ENCODE data around the gene HOMEZ. TPM values are rescaled to one million over a fixed set of nuclear protein-coding genes. Genes with fewer than 3 reads are reported as not detected.
"Not testable (repeated sequence)": the region's sequence is repeated elsewhere in the genome, so short reads cannot be mapped to it uniquely, and the experiment has no call there.

The HOMEZ gene, protein sequence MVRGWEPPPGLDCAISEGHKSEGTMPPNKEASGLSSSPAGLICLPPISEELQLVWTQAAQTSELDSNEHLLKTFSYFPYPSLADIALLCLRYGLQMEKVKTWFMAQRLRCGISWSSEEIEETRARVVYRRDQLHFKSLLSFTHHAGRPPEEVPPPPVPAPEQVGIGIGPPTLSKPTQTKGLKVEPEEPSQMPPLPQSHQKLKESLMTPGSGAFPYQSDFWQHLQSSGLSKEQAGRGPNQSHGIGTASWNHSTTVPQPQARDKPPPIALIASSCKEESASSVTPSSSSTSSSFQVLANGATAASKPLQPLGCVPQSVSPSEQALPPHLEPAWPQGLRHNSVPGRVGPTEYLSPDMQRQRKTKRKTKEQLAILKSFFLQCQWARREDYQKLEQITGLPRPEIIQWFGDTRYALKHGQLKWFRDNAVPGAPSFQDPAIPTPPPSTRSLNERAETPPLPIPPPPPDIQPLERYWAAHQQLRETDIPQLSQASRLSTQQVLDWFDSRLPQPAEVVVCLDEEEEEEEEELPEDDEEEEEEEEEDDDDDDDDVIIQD
- 4.9 and 6.1 TPM in 2 replicates for total RNA-seq (2014; rRNA removed; shearing (Covaris generic))

DNA sequence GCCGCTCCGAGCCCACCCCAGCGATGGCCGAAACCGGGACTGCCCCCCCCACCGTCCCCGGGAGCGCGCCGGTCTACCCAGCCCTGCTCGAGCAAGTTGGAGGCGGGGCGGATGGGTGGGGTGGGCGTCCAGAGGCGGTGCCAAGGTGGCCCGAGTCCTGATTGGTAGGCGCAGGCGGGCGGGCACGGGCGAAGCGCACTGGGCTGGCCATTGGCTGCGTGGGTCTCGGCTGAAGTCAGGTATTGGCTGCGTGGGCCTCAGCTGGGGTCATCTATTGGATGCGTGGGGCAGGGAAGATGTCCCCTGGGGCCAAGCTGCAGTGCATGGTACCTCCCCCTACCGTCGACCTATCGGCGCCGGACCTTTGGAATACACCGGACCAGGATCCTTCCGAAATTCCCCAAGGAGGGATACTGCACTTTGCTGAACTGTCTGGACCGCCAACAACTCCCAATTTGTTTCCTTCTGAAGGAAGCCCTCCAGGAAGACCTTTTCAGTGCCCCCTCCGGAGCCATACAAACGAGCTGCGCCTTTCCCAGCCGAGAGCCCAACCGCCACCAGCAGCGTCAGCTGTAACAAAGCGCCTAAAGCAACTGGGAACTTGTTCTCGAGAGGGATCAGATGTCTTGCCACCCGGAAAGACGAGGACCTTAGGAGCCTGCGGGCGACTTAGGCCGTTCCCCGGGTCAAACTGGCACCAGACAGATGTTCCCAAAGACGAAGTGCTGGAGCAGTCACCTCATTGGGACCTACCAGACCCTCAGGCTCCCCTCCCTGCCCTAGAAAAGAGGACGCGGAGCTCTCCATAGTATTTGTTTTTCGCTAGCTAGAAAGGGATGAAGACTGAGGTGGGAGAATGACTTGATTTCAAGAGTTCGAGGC is at the start of gene HOMEZ:
TSS of gene HOMEZ (minus strand) at position 113 of the 882 bp plus-strand sequence. CDS start 180 bp downstream, outside the sequence.
- no peaks in the 10 kb centered on the region for H3K36me3 ChIP-seq
- H3K4me3 ChIP-seq = peak within 1 kb of the TSS; percentile 62
- DNase-seq (ENCODE audit: low read depth in 1 of 2, low spot score in 2 of 2) = peak; percentile 93 to 98
- peak within 1 kb of the TSS; percentile 54 for H3K27ac ChIP-seq
- no peaks in the 10 kb centered on the region for H3K27me3 ChIP-seq (replicated peaks)
- peaks cover 21% of the 10 kb centered on the region for H3K4me1 ChIP-seq (replicated peaks)
- no peaks in the 10 kb centered on the region for H3K9me3 ChIP-seq (replicated peaks)

DNA sequence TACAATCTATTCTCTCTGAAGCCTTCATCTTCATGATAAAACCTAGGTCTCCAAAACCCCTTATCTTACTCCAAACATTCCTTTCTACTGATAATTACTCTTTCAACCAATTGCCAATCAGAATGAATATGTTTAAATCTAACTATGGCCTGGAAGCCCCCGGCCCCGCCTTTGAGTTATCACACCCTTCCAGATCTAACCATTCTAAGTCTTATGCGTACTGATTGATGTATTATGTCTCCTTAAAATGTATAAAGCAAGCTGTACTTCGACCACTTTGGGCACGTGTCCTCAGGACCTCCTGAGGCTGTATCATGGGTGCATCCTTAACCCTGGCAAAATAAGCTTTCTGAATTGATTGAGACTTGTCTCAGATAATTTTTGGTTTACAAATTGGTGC is 49.7 kb upstream of the HOMEZ start:
- Histone ChIP-seq H3K27ac (no peak overlapping the region), H3K4me1 (replicated peaks) (no peaks in the 10 kb centered on the region), H3K36me3 (no peaks in the 10 kb centered on the region), H3K4me3 (no peak overlapping the region), H3K9me3 (replicated peaks) (no peaks in the 10 kb centered on the region), H3K27me3 (replicated peaks) (0 out of 2 replicates have a peak, but pooled peaks cover 4% of the 10 kb centered on the region)
- no peak for DNase-seq (ENCODE audit: low read depth in 1 of 2, low spot score in 2 of 2)

DNA sequence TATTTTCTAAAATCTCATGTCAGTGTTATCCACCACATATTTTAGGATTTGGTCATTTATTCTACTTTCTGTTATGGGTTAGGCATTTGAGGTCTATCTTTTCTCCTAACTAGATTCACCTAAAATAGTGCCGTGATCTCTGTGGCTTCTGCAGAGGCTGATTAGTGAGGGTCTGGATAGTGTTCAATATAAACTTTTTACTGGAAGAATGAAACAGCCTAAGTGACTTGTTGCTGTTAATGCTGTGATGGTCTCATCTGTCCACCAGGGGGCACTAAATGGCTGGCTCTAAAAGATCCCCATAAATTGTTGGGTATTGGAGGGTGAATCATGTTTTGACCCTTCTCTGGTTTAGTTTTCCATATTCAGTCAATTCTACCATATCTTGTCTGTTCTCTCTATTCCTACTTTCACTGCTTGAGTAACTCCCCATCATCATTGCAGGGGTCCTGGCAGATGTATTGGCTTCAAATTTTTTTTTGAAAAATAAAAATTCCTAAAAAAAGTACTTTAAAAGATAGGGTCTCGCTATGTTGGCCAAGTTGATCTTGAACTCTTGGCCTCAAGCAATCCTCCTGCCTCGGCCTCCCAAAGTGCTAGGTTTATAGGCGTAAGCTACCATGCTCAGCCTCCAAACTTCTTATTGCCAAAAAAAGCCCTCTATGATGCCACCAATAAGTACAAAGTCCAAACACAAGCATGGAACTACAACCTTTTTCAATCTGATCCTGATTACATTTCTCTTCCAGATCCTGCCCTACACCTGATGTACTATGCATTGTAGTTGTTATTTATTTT is 42.2 kb upstream of the HOMEZ start:
- Histone ChIP-seq H3K36me3 (peaks cover 23% of the 10 kb centered on the region), H3K27ac (no peak overlapping the region), H3K27me3 (replicated peaks) (0 out of 2 replicates have a peak, but pooled peaks cover 4% of the 10 kb centered on the region), H3K4me1 (replicated peaks) (no peaks in the 10 kb centered on the region), H3K4me3 (no peak overlapping the region), H3K9me3 (replicated peaks) (no peaks in the 10 kb centered on the region)
- peak in 1 of 2 experiments; percentile 30 for DNase-seq (ENCODE audit: low read depth in 1 of 2, low spot score in 2 of 2)

DNA sequence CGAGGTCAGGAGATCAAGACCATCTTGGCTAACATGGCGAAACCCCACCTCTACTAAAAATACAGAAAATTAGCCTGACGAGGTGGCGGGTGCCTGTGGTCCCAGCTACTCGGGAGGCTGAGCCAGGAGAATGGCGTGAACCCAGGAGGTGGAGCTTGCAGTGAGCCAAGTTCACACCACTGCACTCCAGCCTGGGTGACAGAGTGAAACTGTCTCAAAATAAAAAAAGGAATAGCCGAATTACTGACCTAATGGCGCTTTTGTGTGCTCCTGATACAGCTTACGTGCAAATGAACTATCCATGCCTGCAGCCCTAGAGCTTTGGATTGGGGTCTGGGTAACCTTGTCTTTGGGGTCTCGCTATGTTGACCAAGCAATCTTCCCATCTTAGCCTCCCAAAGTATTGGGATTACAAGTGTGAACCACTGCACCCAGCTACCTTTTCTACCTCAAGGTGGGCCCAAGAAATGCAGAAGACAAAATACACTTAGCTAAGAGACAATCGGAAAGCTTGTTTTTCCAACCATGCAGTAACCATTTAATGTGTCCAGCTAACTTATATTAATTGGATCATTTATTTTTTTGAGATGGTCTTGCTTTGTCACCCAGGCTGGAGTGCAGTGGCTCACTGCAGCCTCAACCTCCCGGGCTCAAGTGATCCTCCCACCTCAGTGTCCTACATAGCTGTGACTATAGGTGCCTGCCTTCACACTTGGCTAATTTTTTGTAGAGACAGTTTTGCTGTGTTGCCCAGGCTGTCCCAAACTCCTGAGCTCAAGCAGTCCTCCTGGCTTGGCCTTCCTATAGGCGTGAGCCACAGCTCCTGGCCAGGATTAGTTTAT is 40.8 kb upstream of the HOMEZ start:
- no peak for DNase-seq (ENCODE audit: low read depth in 1 of 2, low spot score in 2 of 2)
- H3K9me3 ChIP-seq (replicated peaks) = no peaks in the 10 kb centered on the region
- H3K4me1 ChIP-seq (replicated peaks) = peaks cover 7% of the 10 kb centered on the region
- H3K36me3 ChIP-seq = peaks cover 37% of the 10 kb centered on the region
- H3K27ac ChIP-seq = no peak overlapping the region
- H3K4me3 ChIP-seq = no peak overlapping the region
- 0 out of 2 replicates have a peak, but pooled peaks cover 4% of the 10 kb centered on the region for H3K27me3 ChIP-seq (replicated peaks)

DNA sequence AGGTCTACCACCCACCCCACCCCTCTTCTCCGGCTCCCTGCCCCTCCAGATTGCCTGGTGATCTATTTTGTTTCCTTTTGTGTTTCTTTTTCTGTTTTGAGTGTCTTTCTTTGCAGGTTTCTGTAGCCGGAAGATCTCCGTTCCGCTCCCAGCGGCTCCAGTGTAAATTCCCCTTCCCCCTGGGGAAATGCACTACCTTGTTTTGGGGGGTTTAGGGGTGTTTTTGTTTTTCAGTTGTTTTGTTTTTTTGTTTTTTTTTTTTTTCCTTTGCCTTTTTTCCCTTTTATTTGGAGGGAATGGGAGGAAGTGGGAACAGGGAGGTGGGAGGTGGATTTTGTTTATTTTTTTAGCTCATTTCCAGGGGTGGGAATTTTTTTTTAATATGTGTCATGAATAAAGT is 39.8 kb upstream of the HOMEZ start:
- not testable (repeated sequence) for H3K4me1 ChIP-seq (replicated peaks); DNase-seq (ENCODE audit: low read depth in 1 of 2, low spot score in 2 of 2); H3K27ac ChIP-seq; H3K27me3 ChIP-seq (replicated peaks); H3K9me3 ChIP-seq (replicated peaks); H3K4me3 ChIP-seq
- H3K36me3 ChIP-seq = peaks cover 37% of the 10 kb centered on the region

DNA sequence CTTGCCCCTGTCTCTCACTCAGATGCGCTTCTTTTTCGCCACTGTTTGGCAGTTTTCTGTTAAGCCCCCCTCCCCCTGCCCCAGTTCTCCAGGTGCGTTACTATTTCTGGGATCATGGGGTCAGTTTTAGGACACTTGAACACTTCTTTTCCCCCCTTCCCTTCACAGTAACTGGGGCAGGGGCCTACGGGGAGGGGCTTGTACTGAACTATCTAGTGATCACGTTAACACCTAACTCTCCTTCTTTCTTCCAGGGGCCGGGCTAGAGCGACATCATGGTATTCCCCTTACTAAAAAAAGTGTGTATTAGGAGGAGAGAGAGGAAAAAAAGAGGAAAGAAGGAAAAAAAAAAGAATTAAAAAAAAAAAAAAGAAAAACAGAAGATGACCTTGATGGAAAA is 39.1 kb upstream of the HOMEZ start:
- H3K9me3 ChIP-seq (replicated peaks) = no peaks in the 10 kb centered on the region

DNA sequence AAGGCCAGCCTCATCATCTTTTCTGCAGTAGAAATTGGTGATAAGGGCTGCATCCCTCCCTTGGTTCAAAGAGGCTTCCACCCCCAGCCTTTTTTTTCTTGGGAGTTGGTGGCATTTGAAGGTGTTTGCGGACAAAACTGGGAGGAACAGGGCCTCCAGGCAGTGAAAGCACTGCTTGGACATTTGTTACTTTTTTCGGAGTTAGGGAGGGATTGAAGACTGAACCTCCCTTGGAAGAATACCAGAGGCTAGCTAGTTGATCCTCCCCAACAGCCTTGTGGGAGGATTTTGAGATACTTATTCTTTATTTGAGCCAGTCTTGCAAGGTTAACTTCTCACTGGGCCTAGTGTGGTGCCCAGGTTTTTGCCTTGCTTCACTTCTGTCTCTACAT is 38.5 kb upstream of the HOMEZ start:
- Histone ChIP-seq H3K4me1 (replicated peaks) (peaks cover 16% of the 10 kb centered on the region), H3K9me3 (replicated peaks) (no peaks in the 10 kb centered on the region), H3K27ac (no peak overlapping the region), H3K27me3 (replicated peaks) (no peaks in the 10 kb centered on the region), H3K36me3 (peaks cover 50% of the 10 kb centered on the region), H3K4me3 (no peak overlapping the region)
- no peak for DNase-seq (ENCODE audit: low read depth in 1 of 2, low spot score in 2 of 2)

More for the DNA sequence above, 39.1 kb upstream of the HOMEZ start:
- Histone ChIP-seq H3K27ac (no peak overlapping the region), H3K4me3 (no peak overlapping the region), H3K4me1 (replicated peaks) (peaks cover 16% of the 10 kb centered on the region), H3K27me3 (replicated peaks) (no peaks in the 10 kb centered on the region), H3K36me3 (peaks cover 44% of the 10 kb centered on the region)
- no peak for DNase-seq (ENCODE audit: low read depth in 1 of 2, low spot score in 2 of 2)

DNA sequence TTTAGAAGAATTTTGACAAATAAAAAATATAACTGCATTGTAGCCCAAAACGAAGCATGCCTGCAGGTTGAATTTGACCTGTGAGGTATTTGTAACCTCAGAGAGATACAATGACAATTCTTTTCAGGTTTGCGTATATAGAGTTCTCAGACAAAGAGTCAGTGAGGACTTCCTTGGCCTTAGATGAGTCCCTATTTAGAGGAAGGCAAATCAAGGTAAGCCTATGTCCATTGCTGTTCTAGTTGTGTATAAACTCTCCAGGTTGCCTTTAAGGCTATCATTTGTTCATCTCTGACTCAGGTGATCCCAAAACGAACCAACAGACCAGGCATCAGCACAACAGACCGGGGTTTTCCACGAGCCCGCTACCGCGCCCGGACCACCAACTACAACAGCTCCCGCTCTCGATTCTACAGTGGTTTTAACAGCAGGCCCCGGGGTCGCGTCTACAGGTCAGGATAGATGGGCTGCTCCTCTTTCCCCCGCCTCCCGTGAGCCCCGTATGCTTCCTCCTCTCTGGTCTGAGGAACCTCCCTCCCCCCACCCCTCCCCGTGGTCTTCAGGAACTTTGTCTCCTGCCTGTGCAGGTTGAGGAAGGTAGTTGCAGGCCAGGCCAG is 38.0 kb upstream of the HOMEZ start:
- Histone ChIP-seq H3K36me3 (peaks cover 53% of the 10 kb centered on the region), H3K4me3 (no peak overlapping the region), H3K9me3 (replicated peaks) (no peaks in the 10 kb centered on the region), H3K27ac (no peak overlapping the region), H3K27me3 (replicated peaks) (no peaks in the 10 kb centered on the region), H3K4me1 (replicated peaks) (peaks cover 16% of the 10 kb centered on the region)
- no peak for DNase-seq (ENCODE audit: low read depth in 1 of 2, low spot score in 2 of 2)

DNA sequence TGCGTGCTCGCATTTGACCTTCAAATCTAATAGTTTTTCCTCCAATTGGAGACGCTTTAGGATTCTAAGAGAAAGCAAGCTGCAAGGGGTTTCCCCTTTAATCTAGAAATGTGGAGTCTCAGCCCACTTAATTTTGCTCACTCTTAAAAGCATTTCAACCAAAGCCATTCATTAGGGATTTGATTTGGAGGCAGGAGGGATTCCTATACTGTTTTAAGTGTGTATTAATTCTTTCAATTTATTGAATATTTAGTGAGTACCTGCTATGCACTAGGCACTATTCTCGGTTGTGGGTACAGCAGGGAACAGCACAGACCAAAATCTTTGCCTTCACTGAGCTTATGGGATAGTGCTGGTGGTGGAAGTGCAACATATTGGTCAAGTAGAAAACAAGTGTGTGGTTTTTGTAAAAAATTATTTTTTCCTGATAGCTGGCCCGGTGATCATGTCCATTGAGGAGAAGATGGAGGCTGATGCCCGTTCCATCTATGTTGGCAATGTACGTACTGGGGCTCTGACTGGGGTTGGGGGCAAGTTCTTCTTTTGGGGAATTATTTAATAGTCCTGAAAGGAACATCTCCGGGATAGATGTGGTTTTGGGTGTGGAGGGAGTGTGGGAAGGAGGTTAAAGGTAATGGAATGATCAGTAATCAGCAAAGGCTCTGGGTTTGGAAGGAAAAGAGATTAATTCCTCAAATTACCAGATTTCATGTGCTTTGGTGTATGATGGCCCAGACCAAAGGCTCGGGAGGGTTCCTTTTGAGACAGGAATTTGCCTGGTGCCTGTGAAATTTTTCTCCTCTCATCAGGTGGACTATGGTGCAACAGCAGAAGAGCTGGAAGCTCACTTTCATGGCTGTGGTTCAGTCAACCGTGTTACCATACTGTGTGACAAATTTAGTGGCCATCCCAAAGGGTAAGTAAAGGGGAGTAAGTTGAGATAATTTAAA is 36.9 kb upstream of the HOMEZ start:
- H3K4me1 ChIP-seq (replicated peaks) = peaks cover 16% of the 10 kb centered on the region
- H3K27ac ChIP-seq = peak overlapping the region; percentile 96
- H3K9me3 ChIP-seq (replicated peaks) = no peaks in the 10 kb centered on the region

DNA sequence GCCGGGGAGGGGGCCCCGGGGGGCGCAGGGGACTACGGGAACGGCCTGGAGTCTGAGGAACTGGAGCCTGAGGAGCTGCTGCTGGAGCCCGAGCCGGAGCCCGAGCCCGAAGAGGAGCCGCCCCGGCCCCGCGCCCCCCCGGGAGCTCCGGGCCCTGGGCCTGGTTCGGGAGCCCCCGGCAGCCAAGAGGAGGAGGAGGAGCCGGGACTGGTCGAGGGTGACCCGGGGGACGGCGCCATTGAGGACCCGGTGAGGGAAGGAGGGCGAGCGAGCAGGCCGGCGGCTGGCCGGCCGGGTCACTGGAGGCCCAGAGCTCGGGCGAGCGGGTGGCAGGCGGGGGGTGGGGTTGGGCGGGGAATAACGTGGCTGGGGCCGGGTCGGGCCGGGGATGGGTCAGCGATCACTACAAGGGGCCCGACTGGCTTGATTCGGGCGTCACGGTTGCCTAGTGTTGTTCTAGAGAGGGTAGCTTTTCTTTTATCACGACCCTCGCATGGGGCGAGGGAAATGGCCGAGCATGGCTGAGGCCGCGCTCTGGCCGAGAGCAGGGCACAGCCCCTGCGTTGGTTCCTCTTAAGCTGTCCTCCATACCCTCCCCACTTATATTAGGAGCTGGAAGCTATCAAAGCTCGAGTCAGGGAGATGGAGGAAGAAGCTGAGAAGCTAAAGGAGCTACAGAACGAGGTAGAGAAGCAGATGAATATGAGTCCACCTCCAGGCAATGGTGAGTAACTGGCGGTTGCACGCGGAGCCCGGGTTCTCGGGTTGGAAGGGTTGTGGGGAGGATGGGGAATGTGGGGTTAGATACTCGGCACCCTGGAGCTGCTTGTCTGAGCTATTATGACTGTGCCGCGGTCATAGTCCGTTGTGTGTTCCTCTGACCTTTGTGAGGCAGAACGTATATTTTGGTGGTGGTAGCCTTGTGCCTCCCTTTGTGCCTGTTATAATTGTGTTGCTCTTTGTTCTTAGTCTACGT is 35.9 kb upstream of the HOMEZ start:
- Histone ChIP-seq H3K9me3 (replicated peaks) (no peaks in the 10 kb centered on the region), H3K27ac (peak overlapping the region; percentile 96), H3K27me3 (replicated peaks) (no peaks in the 10 kb centered on the region), H3K4me3 (peak overlapping the region; percentile 88), H3K4me1 (replicated peaks) (peaks cover 16% of the 10 kb centered on the region), H3K36me3 (peaks cover 55% of the 10 kb centered on the region)
- DNase-seq (ENCODE audit: low read depth in 1 of 2, low spot score in 2 of 2) = peak; percentile 59 to 65

More for the DNA sequence above, 36.9 kb upstream of the HOMEZ start:
- Histone ChIP-seq H3K27me3 (replicated peaks) (no peaks in the 10 kb centered on the region), H3K36me3 (peaks cover 53% of the 10 kb centered on the region), H3K4me3 (peak overlapping the region; percentile 88)
- no peak for DNase-seq (ENCODE audit: low read depth in 1 of 2, low spot score in 2 of 2)

All from SJSA1 (cell line).